NCI-H146 treated with DMSO at 0.1 percent for 48 hours (cell line): Measurements from ENCODE around the gene NUTM2D.
"Not testable (repeated sequence)": the region's sequence is repeated elsewhere in the genome, so short reads cannot be mapped to it uniquely, and the experiment has no call there.

Experiments used
- DNase-seq: peaks from one replicate; lab custom pipeline; 2025; ENCODE audit not compliant: unreplicated experiment; lab: John Stamatoyannopoulos, UW

The NUTM2D gene

DNA sequence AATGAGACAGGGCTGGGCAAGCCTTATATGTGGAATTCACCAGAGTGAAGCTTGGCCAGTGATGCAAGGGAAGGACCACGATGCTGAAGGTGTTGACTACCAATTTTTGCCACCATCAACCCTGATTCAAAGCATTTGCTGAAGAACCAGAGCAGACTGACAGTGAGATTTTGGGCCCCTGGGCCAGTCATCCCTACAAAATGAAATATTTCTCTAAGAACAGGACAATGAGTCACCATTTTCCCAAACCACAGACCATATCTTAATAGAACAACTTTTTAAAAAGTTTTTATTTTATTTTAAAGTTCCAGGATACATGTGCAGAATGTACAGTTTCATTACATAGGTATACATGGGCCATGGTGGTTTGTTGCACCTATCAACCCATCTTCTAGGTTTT lies 16.5 kb downstream of the NUTM2D start:
- DNase-seq, result not testable (repeated sequence)

- DNase-seq, result not testable (repeated sequence)
These were observed 21.6 kb downstream of the NUTM2D start for GRCh38 chr10:87379115-87379514.

- not testable (repeated sequence) for DNase-seq
These were observed 25.8 kb downstream of the NUTM2D start for GRCh38 chr10:87383149-87383857.

DNA sequence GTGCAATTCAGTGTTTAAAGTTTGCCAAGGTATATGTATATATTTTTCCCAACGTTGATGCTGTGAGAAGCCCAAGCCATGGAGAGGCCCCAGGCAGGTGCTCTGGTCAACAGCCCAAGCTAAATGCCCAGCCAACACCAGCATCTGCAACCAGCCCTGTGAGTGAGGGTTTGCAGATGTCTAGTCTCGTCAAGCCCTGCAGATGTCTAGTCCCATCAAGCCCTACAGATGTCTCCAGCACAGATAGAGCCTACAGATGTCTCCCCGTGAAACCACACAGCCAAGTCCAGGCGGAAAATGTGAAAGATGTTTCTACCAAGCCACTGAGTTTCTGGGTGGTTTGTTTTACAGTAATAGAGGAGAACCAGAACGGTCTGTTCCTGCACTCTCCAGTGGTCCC lies 26.7 kb downstream of the NUTM2D start:
- DNase-seq, result not testable (repeated sequence)

DNA sequence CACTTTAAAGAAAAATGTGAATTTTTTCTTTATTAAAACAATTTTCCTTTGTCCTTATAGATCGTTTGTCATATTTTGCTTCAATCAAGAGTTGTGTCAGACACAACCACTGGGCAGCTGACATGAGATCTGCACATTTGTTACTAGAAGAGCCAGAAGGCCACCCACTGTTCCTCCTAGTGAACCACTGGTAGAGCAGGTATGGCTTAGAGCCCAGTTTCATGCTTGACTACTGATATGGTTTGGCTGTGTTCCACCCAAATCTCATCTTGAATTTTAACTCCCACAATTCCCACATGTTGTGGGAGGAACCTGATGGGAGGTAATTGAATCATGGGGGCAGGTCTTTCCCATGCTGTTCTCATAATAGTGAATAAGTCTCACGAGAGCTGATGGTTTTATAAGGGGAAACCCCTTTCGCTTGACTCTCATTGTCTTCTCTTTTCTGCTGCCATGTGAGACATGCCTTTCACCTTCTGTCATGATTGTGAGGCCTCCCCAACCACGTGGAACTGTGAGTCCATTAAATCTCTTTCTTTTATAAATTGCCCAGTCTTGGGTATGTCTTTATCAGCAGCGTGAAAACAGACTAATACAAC lies 28.3 kb downstream of the NUTM2D start:
- DNase-seq, result not testable (repeated sequence)

GRCh38 chr10:87391360-87391759 lies 33.8 kb downstream of the NUTM2D start:
- not testable (repeated sequence) for DNase-seq

DNA sequence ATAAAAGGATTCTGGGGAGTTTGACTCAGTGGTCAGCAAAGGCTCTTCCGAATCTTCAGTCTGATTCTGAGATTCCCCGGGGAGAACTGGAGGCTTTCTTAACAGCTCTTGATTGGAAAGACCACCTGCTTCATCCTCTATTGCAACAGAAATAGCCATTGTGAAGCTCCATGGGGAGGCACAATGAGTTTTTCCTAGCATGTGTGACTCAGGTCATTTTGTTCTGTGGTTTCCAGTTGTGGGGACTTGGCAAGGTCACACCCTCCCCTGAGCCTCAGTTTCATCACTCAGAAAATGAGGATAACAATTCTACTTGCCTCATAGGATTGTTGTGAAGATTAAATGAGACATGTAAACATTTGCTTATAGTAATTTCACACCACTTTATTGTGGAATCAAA lies 38.7 kb downstream of the NUTM2D start:
- DNase-seq, result not testable (repeated sequence)

DNA sequence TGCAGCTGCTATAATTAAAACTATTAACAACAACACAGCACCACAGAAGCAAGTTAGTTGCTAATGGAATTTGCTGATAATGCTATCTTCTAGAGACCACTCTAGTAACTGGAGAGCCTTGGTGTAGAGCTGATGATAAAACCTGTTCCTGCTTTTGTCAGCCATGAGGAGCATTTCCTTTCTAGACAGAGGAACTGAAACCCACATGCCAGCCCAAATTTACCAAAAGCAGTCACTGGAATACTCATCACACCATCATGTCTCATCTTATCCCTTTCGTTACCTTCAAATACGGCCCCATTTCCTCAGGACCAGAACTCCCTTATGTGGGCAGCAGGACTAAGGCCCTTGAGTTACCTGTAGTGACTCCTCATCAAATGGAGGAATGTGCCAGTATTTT lies 40.9 kb downstream of the NUTM2D start:
- not testable (repeated sequence) for DNase-seq

- DNase-seq, result not testable (repeated sequence)
These were observed 50.2 kb downstream of the NUTM2D start for GRCh38 chr10:87407516-87408467.

DNA sequence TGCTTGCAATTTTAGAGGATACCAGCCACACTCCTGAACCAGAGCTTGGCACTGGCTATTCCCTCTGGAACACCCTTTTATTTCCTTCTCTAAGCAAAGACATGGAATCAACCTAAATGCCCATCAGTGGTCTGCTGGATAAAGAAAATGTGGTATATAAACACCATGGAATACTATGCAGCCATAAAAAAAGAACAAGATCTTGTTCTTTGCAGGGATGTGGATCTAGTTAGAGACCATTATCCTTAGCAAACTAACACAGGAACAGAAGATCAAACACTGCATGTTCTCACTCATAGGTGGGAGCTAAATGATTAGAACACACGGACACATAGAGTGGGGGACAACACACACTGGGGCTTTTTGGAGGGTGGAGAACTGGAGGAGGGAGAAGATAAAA lies 56.4 kb downstream of the NUTM2D start:
- DNase-seq, result not testable (repeated sequence)
